ENCODE data around the gene NR3C1.

NR3C1 gene

DNA sequence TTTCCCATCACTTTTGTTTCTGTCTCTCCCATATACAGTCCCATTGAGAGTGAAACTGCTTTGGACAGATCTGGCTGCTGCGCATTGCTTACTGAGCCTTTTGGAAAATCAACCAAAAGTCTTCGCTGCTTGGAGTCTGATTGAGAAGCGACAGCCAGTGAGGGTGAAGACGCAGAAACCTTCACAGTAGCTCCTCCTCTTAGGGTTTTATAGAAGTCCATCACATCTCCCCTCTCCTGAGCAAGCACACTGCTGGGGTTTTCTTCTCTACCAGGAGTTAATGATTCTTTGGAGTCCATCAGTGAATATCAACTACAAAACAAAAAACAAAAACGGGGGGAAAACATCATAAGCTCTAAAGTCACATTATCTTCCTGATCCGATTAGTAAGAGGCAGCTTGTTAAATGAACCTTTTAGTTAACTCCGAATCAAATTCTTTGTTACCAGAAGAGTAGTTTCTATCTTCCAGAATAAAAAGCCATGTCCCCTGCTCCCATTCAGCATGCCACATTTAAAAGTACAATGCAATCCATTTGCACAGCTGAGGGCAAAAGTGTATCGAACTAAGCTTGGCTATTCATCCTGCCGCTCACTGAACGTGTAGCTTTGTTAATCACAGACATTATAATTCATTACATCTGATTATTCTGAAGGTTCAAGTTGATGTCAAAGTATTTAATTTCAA lies 2.8 kb downstream of the NR3C1 start:
- H3K4me1 ChIP-seq (ENCODE audit: insufficient read depth, poor library complexity, severe bottlenecking) = peaks cover 58% of the 10 kb centered on the region
- peak overlapping the region; percentile 87 for H3K4me3 ChIP-seq (ENCODE audit: severe bottlenecking)
- H3K27me3 ChIP-seq (ENCODE audit: insufficient read depth, poor library complexity, severe bottlenecking) = no peaks in the 10 kb centered on the region
- DNase-seq (ENCODE audit: low spot score) (no peak), ATAC-seq (ENCODE audit: low read depth) (no peak)
- TF ChIP-seq, protein P1, sequence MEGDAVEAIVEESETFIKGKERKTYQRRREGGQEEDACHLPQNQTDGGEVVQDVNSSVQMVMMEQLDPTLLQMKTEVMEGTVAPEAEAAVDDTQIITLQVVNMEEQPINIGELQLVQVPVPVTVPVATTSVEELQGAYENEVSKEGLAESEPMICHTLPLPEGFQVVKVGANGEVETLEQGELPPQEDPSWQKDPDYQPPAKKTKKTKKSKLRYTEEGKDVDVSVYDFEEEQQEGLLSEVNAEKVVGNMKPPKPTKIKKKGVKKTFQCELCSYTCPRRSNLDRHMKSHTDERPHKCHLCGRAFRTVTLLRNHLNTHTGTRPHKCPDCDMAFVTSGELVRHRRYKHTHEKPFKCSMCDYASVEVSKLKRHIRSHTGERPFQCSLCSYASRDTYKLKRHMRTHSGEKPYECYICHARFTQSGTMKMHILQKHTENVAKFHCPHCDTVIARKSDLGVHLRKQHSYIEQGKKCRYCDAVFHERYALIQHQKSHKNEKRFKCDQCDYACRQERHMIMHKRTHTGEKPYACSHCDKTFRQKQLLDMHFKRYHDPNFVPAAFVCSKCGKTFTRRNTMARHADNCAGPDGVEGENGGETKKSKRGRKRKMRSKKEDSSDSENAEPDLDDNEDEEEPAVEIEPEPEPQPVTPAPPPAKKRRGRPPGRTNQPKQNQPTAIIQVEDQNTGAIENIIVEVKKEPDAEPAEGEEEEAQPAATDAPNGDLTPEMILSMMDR (IDR thresholded peaks at IDR 0.05; ENCODE audit: poor library complexity, severe bottlenecking) = no peak
- H3K9me3 ChIP-seq (ENCODE audit: severe bottlenecking) = no peaks in the 10 kb centered on the region
- peak overlapping the region; percentile 94 for H3K27ac ChIP-seq (ENCODE audit: poor library complexity, severe bottlenecking)
- peaks cover 45% of the 10 kb centered on the region for H3K36me3 ChIP-seq (ENCODE audit: low read depth)

DNA sequence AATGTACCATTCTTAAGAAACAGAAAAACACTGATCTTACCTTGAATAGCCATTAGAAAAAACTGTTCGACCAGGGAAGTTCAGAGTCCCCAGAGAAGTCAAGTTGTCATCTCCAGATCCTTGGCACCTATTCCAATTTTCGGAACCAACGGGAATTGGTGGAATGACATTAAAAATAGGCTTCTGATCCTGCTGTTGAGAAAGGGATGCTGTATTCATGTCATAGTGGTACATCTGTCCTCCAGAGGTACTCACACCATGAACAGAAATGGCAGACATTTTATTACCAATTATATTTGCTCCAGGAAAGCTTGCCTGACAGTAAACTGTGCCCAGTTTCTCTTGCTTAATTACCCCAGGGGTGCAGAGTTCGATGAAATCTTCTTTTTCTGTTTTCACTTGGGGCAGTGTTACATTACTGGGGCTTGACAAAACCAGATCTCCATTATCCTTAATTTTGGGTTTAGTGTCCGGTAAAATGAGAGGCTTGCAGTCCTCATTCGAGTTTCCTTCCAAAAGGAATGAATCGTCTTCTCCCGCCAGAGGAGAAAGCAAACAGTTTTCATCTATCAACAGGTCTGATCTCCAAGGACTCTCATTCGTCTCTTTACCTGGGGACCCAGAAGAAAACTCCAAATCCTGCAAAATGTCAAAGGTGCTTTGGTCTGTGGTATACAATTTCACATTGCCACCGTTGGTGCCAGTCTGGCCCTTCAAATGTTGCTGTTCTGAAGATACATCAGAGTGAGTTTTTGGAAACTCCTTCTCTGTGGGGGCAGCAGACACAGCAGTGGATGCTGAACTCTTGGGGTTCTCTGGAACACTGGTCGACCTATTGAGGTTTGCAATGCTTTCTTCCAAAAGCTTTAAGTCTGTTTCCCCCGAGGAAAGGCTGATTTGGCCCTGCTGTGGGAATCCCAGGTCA lies 3.6 kb downstream of the NR3C1 start:
- Histone ChIP-seq H3K36me3 (ENCODE audit: low read depth) (peaks cover 53% of the 10 kb centered on the region), H3K4me3 (ENCODE audit: severe bottlenecking) (peak overlapping the region; percentile 15), H3K27ac (ENCODE audit: poor library complexity, severe bottlenecking) (peak overlapping the region; percentile 94), H3K9me3 (ENCODE audit: severe bottlenecking) (no peaks in the 10 kb centered on the region), H3K27me3 (ENCODE audit: insufficient read depth, poor library complexity, severe bottlenecking) (no peaks in the 10 kb centered on the region), H3K4me1 (ENCODE audit: insufficient read depth, poor library complexity, severe bottlenecking) (peaks cover 64% of the 10 kb centered on the region)
- no peak for ATAC-seq (ENCODE audit: low read depth)
- no peak for DNase-seq (ENCODE audit: low spot score)
- TF ChIP-seq, protein P1 (IDR thresholded peaks at IDR 0.05; ENCODE audit: poor library complexity, severe bottlenecking) = no peak

DNA sequence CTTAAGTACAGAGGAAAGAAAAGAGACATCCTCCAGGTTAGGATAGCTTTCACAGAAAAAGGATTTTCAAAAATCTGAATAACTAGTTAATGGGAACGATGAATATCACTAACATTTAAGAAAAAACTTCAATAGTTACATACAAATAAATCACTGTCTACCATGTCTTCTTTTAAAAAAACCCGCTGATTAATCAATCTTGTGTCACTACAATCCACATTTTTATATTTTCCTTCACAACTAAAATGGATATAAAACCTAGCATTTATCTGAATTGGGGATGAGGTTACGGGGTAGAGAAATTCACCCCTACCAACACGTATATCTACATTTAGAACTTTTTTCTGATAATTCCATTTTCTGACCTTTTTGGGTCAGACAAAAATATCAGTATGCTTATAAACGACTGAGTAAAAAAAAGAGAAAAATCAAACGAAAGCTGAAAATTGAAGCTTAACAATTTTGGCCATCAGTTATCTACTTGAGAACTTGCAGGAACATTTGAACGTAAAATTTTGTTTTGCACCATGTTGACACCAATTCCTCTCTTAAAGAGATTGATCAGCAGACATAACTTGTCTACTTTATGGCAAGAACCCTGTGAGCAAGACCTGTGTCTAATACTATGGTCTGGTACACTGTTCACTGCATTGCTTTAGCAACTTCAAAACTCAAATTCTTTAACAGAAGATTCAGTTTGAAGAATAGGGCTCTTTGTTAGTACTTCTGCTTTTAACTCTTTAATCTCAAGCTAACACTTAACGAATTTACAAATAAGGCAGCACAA lies 4.8 kb downstream of the NR3C1 start:
- no peaks in the 10 kb centered on the region for H3K27me3 ChIP-seq (ENCODE audit: insufficient read depth, poor library complexity, severe bottlenecking)
- peak overlapping the region; percentile 15 for H3K4me3 ChIP-seq (ENCODE audit: severe bottlenecking)
- H3K27ac ChIP-seq (ENCODE audit: poor library complexity, severe bottlenecking) = peak overlapping the region; percentile 94
- TF ChIP-seq, protein P1 (IDR thresholded peaks at IDR 0.05; ENCODE audit: poor library complexity, severe bottlenecking) = no peak
- H3K36me3 ChIP-seq (ENCODE audit: low read depth) = peaks cover 59% of the 10 kb centered on the region
- H3K9me3 ChIP-seq (ENCODE audit: severe bottlenecking) = no peaks in the 10 kb centered on the region
- DNase-seq (ENCODE audit: low spot score) = no peak
- peaks cover 76% of the 10 kb centered on the region for H3K4me1 ChIP-seq (ENCODE audit: insufficient read depth, poor library complexity, severe bottlenecking)
- ATAC-seq (ENCODE audit: low read depth) = no peak

- Histone ChIP-seq H3K4me3 (ENCODE audit: severe bottlenecking) (peak overlapping the region; percentile 15), H3K4me1 (ENCODE audit: insufficient read depth, poor library complexity, severe bottlenecking) (peaks cover 82% of the 10 kb centered on the region), H3K27me3 (ENCODE audit: insufficient read depth, poor library complexity, severe bottlenecking) (no peaks in the 10 kb centered on the region), H3K9me3 (ENCODE audit: severe bottlenecking) (no peaks in the 10 kb centered on the region), H3K36me3 (ENCODE audit: low read depth) (peaks cover 64% of the 10 kb centered on the region), H3K27ac (ENCODE audit: poor library complexity, severe bottlenecking) (peak overlapping the region; percentile 94)
- ATAC-seq (ENCODE audit: low read depth) (no peak), DNase-seq (ENCODE audit: low spot score) (no peak)
- TF ChIP-seq, protein P1 (IDR thresholded peaks at IDR 0.05; ENCODE audit: poor library complexity, severe bottlenecking) = no peak
Measured at GRCh38 chr5:143398053-143398355, 5.5 kb downstream of the NR3C1 start.
